Measurements from ENCODE around the gene AHCY. TPM values are rescaled to one million over a fixed set of nuclear protein-coding genes. Genes with fewer than 3 reads are reported as not detected.

AHCY gene
- total RNA-seq, 1 experiment from 2014 or later = 350 TPM

DNA sequence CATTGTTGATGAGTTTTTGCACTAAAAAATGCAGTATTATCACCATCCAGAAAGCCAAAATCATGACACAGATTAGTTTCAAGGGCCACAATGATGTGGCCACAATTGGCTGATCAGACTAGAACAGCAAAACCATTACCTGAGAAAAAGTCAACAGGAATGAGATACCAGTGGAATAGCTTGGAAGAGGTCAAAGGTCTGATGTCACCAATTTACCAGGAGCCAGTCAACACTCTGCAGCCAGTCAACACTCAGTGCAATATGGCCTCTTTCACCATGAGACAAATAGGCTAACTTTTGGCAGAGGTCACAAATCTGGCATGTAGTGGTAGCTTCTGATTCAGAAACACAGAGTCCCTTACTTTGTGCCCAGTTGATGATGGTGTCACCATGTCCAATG is 69.5 kb downstream of the AHCY start (continued):
- TF ChIP-seq, protein P1, sequence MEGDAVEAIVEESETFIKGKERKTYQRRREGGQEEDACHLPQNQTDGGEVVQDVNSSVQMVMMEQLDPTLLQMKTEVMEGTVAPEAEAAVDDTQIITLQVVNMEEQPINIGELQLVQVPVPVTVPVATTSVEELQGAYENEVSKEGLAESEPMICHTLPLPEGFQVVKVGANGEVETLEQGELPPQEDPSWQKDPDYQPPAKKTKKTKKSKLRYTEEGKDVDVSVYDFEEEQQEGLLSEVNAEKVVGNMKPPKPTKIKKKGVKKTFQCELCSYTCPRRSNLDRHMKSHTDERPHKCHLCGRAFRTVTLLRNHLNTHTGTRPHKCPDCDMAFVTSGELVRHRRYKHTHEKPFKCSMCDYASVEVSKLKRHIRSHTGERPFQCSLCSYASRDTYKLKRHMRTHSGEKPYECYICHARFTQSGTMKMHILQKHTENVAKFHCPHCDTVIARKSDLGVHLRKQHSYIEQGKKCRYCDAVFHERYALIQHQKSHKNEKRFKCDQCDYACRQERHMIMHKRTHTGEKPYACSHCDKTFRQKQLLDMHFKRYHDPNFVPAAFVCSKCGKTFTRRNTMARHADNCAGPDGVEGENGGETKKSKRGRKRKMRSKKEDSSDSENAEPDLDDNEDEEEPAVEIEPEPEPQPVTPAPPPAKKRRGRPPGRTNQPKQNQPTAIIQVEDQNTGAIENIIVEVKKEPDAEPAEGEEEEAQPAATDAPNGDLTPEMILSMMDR (IDR thresholded peaks at IDR 0.05 in 2 of 3, conservative IDR thresholded peaks at IDR 0.05 in 1 of 3; ENCODE audit: borderline replicate concordance in 1 of 3, insufficient read depth in 1 of 3, low read depth in 2 of 3, low read length in 2 of 3) = no peak
- TF ChIP-seq POLR2A (IDR thresholded peaks at IDR 0.05; ENCODE audit: borderline replicate concordance, extremely low read depth, insufficient read depth, insufficient read length) (no peak), EZH2phosphoT487 (IDR thresholded peaks at IDR 0.05; ENCODE audit: borderline replicate concordance) (no peak), ELF1 (IDR thresholded peaks at IDR 0.05; ENCODE audit: borderline replicate concordance, low read depth) (no peak), SIN3A (IDR thresholded peaks at IDR 0.05; ENCODE audit: low read depth) (no peak)
- TF ChIP-seq, protein P2, sequence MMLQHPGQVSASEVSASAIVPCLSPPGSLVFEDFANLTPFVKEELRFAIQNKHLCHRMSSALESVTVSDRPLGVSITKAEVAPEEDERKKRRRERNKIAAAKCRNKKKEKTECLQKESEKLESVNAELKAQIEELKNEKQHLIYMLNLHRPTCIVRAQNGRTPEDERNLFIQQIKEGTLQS (IDR thresholded peaks at IDR 0.05) = no peak
- TF ChIP-seq, protein P3, sequence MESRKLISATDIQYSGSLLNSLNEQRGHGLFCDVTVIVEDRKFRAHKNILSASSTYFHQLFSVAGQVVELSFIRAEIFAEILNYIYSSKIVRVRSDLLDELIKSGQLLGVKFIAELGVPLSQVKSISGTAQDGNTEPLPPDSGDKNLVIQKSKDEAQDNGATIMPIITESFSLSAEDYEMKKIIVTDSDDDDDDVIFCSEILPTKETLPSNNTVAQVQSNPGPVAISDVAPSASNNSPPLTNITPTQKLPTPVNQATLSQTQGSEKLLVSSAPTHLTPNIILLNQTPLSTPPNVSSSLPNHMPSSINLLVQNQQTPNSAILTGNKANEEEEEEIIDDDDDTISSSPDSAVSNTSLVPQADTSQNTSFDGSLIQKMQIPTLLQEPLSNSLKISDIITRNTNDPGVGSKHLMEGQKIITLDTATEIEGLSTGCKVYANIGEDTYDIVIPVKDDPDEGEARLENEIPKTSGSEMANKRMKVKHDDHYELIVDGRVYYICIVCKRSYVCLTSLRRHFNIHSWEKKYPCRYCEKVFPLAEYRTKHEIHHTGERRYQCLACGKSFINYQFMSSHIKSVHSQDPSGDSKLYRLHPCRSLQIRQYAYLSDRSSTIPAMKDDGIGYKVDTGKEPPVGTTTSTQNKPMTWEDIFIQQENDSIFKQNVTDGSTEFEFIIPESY (IDR thresholded peaks at IDR 0.05; ENCODE audit: extremely low read depth, insufficient replicate concordance, low read length) = no peak

DNA sequence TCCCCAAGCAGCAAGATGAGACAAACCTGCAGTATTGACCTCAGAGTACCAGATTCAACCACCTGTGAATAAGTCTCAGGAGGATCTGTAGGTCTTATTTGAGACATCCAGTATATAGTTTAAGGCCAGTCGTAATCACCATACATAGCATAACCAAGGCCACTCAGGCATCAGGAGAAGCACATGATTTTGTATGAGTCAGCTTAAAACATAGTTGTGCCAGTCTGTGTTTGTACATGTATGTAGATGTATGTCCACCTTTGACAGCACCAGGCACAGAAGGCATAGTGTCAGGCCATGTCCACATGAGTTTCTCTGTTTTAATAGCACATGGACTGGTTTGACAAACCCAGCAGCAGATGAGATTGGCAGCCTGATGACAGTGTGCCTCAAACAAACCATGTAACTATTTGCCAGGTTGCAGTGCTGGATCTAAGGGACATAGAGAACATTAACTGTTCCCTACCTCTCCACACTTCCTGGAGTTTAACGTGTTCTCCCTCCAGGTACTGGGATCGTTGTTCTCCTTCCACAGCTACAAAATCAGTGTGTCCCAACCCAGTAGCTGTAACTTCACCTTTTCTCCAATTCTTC is 70.6 kb downstream of the AHCY start:
- Histone ChIP-seq H2AFZ (ENCODE audit: low read depth, low read length, poor library complexity, severe bottlenecking) (no peak overlapping the region), H3K36me3 (ENCODE audit: control insufficient read depth in 1 of 2, insufficient read depth in 2 of 2, low read length in 2 of 2) (no peaks in the 10 kb centered on the region), H3K27ac (ENCODE audit: low read depth, low read length) (no peak overlapping the region), H3K27me3 (ENCODE audit: insufficient read depth, low read length) (no peaks in the 10 kb centered on the region), H3K9ac (ENCODE audit: low read length) (no peak overlapping the region), H3K4me1 (ENCODE audit: control insufficient read depth in 1 of 2, insufficient read depth in 2 of 2, low read length in 2 of 2) (no peaks in the 10 kb centered on the region), H3K4me3 (replicated peaks in 1 of 2; ENCODE audit: low read depth in 1 of 2, low read length in 2 of 2) (no peak overlapping the region), H3K4me2 (ENCODE audit: low read length) (no peak overlapping the region), H4K20me1 (ENCODE audit: insufficient read depth) (no peaks in the 10 kb centered on the region), H3K9me3 (ENCODE audit: control insufficient read depth in 1 of 2, insufficient read depth in 1 of 2, low read depth in 1 of 2, low read length in 2 of 2) (0 out of 4 replicates have a peak, but pooled peaks cover 0 to 3% of the 10 kb centered on the region in 2 experiments), H3K9me2 (ENCODE audit: insufficient read depth) (no peaks in the 10 kb centered on the region), H3K79me2 (ENCODE audit: insufficient read depth, low read length) (no peaks in the 10 kb centered on the region)
- no peak for ATAC-seq
- no TSS peak for BruUV-seq (replicated peaks)
- RAD21 ChIA-PET (ENCODE audit: low non-redundant PET in 1 of 2, low total read pairs in 2 of 2, uncharacterized antibody in 2 of 2, unreplicated experiment in 2 of 2) = no interaction called here
- POLR2A ChIA-PET = no interaction called here
- no peak for DNase-seq (ENCODE audit: low read depth, low spot score)
- CTCF ChIA-PET = no interaction called here
- intact Hi-C loops (cut with micrococcal nuclease) = no loop called here
- TF ChIP-seq, protein P1 (IDR thresholded peaks at IDR 0.05 in 2 of 3, conservative IDR thresholded peaks at IDR 0.05 in 1 of 3; ENCODE audit: borderline replicate concordance in 1 of 3, insufficient read depth in 1 of 3, low read depth in 2 of 3, low read length in 2 of 3) = no peak
- no peak for TF ChIP-seq SRF (IDR thresholded peaks at IDR 0.05; ENCODE audit: low read depth)
- TF ChIP-seq EGR1 (IDR thresholded peaks at IDR 0.05; ENCODE audit: low read depth) = no peak
- TF ChIP-seq, protein P2 (IDR thresholded peaks at IDR 0.05) = no peak
- no peak for TF ChIP-seq YY1 (IDR thresholded peaks at IDR 0.05; ENCODE audit: extremely low read depth, insufficient replicate concordance, low read depth, low read length)
- no peak for TF ChIP-seq ZNF274 (IDR thresholded peaks at IDR 0.05; ENCODE audit: low read depth, low read length)
- TF ChIP-seq CBX3 (IDR thresholded peaks at IDR 0.05; ENCODE audit: low read depth) = no peak
- no peak for TF ChIP-seq SIN3A (IDR thresholded peaks at IDR 0.05; ENCODE audit: low read depth)
- TF ChIP-seq, protein P4, sequence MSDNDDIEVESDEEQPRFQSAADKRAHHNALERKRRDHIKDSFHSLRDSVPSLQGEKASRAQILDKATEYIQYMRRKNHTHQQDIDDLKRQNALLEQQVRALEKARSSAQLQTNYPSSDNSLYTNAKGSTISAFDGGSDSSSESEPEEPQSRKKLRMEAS (IDR thresholded peaks at IDR 0.05) = no peak

Measured in HCT116 (cell line).